Nephron progenitor cell (in vitro differentiated cells): ENCODE data around the gene TAS2R30.

Experiments used
- DNase-seq: peaks from one replicate; pipeline ENCODE4 v3.0.0; 2021
- H3K27ac Mint-ChIP-seq: 2 replicates; pipeline ENCODE4 v1.8.0; 2021; ENCODE audit warnings: mild to moderate bottlenecking, moderate library complexity, mixed read lengths
- H3K27me3 Mint-ChIP-seq: 2 replicates; pipeline ENCODE4 v1.8.0; 2021; ENCODE audit warnings: mild to moderate bottlenecking, low read depth, mixed read lengths; ENCODE audit not compliant: poor library complexity
- H3K36me3 Mint-ChIP-seq: 2 replicates; pipeline ENCODE4 v1.8.0; 2021; ENCODE audit warnings: low read depth, mixed read lengths
- H3K4me1 Mint-ChIP-seq: 2 replicates; pipeline ENCODE4 v1.8.0; 2021; ENCODE audit warnings: mixed read lengths
- H3K4me3 Mint-ChIP-seq: 2 replicates; pipeline ENCODE4 v1.8.0; 2021; ENCODE audit warnings: mild to moderate bottlenecking, moderate library complexity, mixed read lengths
- H3K9me3 Mint-ChIP-seq: 2 replicates; pipeline ENCODE4 v1.8.0; 2021; ENCODE audit warnings: mild to moderate bottlenecking, moderate library complexity, mixed read lengths
- CTCF ChIP-seq: fragments of 200-600 bp; sonication (generic); IDR thresholded peaks from 2 replicates; pipeline ENCODE4 v1.5.0; 2021; ENCODE audit warnings: antibody characterized with exemption

TAS2R30 gene

GRCh38 chr12:11171969-11172675 is 37.7 kb upstream of the TAS2R30 start:
- no peaks in the 10 kb centered on the region for H3K9me3 Mint-ChIP-seq
- H3K36me3 Mint-ChIP-seq: peaks cover 66% of the 10 kb centered on the region

GRCh38 chr12:11171145-11171968 is 36.9 kb upstream of the TAS2R30 start, which contains the start of gene SMIM10L1:
SMIM10L1 (plus strand) TSS chr12:11171194; CDS start chr12:11171357, 163 bp downstream.
- Mint-ChIP-seq H3K27ac (peak within 1 kb of the TSS; percentile 100), H3K36me3 (peaks cover 69% of the 10 kb centered on the region), H3K4me1 (peaks cover 47% of the 10 kb centered on the region), H3K4me3 (peak within 1 kb of the TSS; percentile 99), H3K27me3 (peaks cover 6% of the 10 kb centered on the region), H3K9me3 (no peaks in the 10 kb centered on the region)
- TF ChIP-seq CTCF: no peak
- peak; percentile 87 for DNase-seq

More at GRCh38 chr12:11171969-11172675, 37.7 kb upstream of the TAS2R30 start:
- Mint-ChIP-seq H3K4me3 (peak overlapping the region; percentile 99), H3K27ac (peak overlapping the region; percentile 100), H3K27me3 (peaks cover 6% of the 10 kb centered on the region), H3K4me1 (peaks cover 47% of the 10 kb centered on the region)
- DNase-seq: no peak
- TF ChIP-seq CTCF: no peak

- peak overlapping the region; percentile 99 for H3K4me3 Mint-ChIP-seq
- TF ChIP-seq CTCF: no peak
- H3K9me3 Mint-ChIP-seq: no peaks in the 10 kb centered on the region
- peaks cover 69% of the 10 kb centered on the region for H3K36me3 Mint-ChIP-seq
- peaks cover 6% of the 10 kb centered on the region for H3K27me3 Mint-ChIP-seq
- peaks cover 47% of the 10 kb centered on the region for H3K4me1 Mint-ChIP-seq
- H3K27ac Mint-ChIP-seq: peak overlapping the region; percentile 100
- no peak for DNase-seq
These were observed 36.3 kb upstream of the TAS2R30 start for GRCh38 chr12:11170810-11171144.

- peaks cover 80% of the 10 kb centered on the region for H3K36me3 Mint-ChIP-seq
- TF ChIP-seq CTCF: no peak
- peaks cover 30% of the 10 kb centered on the region for H3K4me1 Mint-ChIP-seq
- H3K27me3 Mint-ChIP-seq: peaks cover 1% of the 10 kb centered on the region
- H3K4me3 Mint-ChIP-seq: no peak overlapping the region
- no peak for DNase-seq
- H3K9me3 Mint-ChIP-seq: no peaks in the 10 kb centered on the region
- peak overlapping the region; percentile 36 for H3K27ac Mint-ChIP-seq
These were observed 31.9 kb upstream of the TAS2R30 start for GRCh38 chr12:11166300-11166699.

- Mint-ChIP-seq H3K36me3 (peaks cover 92% of the 10 kb centered on the region), H3K4me3 (no peak overlapping the region), H3K4me1 (peaks cover 17% of the 10 kb centered on the region), H3K27me3 (no peaks in the 10 kb centered on the region), H3K27ac (no peak overlapping the region), H3K9me3 (peaks cover 4% of the 10 kb centered on the region)
- TF ChIP-seq CTCF: no peak
- no peak for DNase-seq
These were observed 29.9 kb upstream of the TAS2R30 start for GRCh38 chr12:11164384-11164783.
